Esophagus squamous epithelium (tissue), 5 donors: ENCODE data around the gene SF3A2. TPM values are rescaled to one million over a fixed set of nuclear protein-coding genes. Genes with fewer than 3 reads are reported as not detected.
A peak's percentile ranks its signal among the peaks of the same experiment; 100 is the strongest.
"Not testable (repeated sequence)": the region's sequence is repeated elsewhere in the genome, so short reads cannot be mapped to it uniquely, and the experiment has no call there.

ENCODE experiments used
- DNase-seq: peaks from one replicate; lab custom pipeline; 2025; lab: John Stamatoyannopoulos, UW
- H3K27ac ChIP-seq, 4 donors: fragments of 200-600 bp; sonication (generic); one replicate each; pipeline ENCODE4 v1.5.1; 2016 to 2019; ENCODE audit warnings: mild to moderate bottlenecking in 1 of 4
- H3K27me3 ChIP-seq, 4 donors: fragments of 200-600 bp; sonication (generic); 1 replicate in 3 of 4; 2 replicates in 1 of 4; pipeline versions ENCODE4 v1.5.1 to v1.6.0; 2017 to 2021; ENCODE audit warnings: antibody characterized with exemption in 1 of 4
- H3K36me3 ChIP-seq, 3 donors: fragments of 200-600 bp; sonication (generic); one replicate each; pipeline ENCODE4 v1.5.1; 2016 to 2019
- H3K4me1 ChIP-seq, 3 donors: fragments of 200-600 bp; sonication (generic); one replicate each; pipeline ENCODE4 v1.5.1; 2017 to 2019
- H3K4me3 ChIP-seq, 4 donors: fragments of 200-600 bp; sonication (generic); 1 replicate in 3 of 4; 2 replicates in 1 of 4; pipeline ENCODE4 v1.5.1; 2016 to 2019; ENCODE audit warnings: mild to moderate bottlenecking in 2 of 4, moderate library complexity in 1 of 4
- H3K9me3 ChIP-seq, 3 donors: fragments of 200-600 bp; sonication (generic); one replicate each; pipeline ENCODE4 v1.5.1; 2016 to 2019
- POLR2A ChIP-seq, 4 donors: fragments of 450-650 bp; IDR thresholded peaks; one replicate each; pipeline ENCODE4 v1.6.1; 2017; ENCODE audit warnings: antibody characterized with exemption in 4 of 4, mild to moderate bottlenecking in 4 of 4, moderate library complexity in 3 of 4
- WGBS, 2 donors: methylation state at CpG; one replicate each; pipeline ENCODE4 v1.1.5; 2018; 5-methylcytosine and 5-hydroxymethylcytosine counted together
- intact Hi-C: fragments of 100-400 bp; cut with DNase I; formaldehyde crosslinking; loops from one replicate; pipeline ENCODE4 v1.15.0; 2022
- total RNA-seq, 4 donors: library from RNA; depleted of rRNA; stranded (reverse); fragments of >200 nt; gene quantifications; one replicate each; pipeline ENCODE4 v1.1.0, GENCODE V29; 2016
- TF ChIP-seq, protein P1 (sequence below), 6 experiments: fragments of 450-650 bp in 4 of 6; fragments of 200-600 bp in 2 of 6; sonication (generic) in 2 of 6; IDR thresholded peaks; one replicate each; pipeline ENCODE4 v1.5.1; 2016 to 2019; ENCODE audit warnings: antibody characterized with exemption in 6 of 6, mild to moderate bottlenecking in 4 of 6, moderate library complexity in 4 of 6
- donor health status: DM: yes; HTN: yes; CAD: no.

SF3A2 gene
- total RNA-seq, 4 donors from 2014 or later, result 19.3 to 39.7 (median 31.3) TPM

DNA sequence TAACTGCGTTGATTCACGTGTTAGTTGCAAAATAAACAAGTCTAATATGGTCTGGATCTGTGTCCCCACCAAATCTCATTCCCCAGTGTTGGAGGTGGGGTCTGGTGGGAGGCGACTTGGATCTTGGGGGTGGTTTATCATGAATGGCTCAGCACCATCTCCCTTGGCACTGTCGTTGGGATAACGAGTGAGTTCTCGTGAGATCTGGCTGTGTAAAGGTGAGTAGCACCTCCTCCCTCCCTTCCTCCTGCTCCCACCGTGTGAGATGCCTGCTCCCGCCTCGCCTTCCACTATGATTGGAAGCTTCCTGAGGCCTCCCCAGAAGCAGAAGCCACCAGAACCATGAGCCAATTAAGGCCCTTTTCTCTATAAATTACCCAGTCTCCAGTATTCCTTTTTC, 40.5 kb downstream of the SF3A2 start:
- H3K27ac ChIP-seq, result no peak overlapping the region
- no peak for DNase-seq
- H3K4me3 ChIP-seq, result no peak overlapping the region
- H3K9me3 ChIP-seq, result no peaks in the 10 kb centered on the region
- no peak for TF ChIP-seq POLR2A (IDR thresholded peaks at IDR 0.05)
- TF ChIP-seq, protein P1, sequence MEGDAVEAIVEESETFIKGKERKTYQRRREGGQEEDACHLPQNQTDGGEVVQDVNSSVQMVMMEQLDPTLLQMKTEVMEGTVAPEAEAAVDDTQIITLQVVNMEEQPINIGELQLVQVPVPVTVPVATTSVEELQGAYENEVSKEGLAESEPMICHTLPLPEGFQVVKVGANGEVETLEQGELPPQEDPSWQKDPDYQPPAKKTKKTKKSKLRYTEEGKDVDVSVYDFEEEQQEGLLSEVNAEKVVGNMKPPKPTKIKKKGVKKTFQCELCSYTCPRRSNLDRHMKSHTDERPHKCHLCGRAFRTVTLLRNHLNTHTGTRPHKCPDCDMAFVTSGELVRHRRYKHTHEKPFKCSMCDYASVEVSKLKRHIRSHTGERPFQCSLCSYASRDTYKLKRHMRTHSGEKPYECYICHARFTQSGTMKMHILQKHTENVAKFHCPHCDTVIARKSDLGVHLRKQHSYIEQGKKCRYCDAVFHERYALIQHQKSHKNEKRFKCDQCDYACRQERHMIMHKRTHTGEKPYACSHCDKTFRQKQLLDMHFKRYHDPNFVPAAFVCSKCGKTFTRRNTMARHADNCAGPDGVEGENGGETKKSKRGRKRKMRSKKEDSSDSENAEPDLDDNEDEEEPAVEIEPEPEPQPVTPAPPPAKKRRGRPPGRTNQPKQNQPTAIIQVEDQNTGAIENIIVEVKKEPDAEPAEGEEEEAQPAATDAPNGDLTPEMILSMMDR (IDR thresholded peaks at IDR 0.05), result no peak
- peaks cover 39 to 53% (median 43%) of the 10 kb centered on the region in 3 donors for H3K4me1 ChIP-seq
- intact Hi-C loops, result no loop called here
- H3K36me3 ChIP-seq, result peaks cover 8 to 38% (median 9%) of the 10 kb centered on the region in 3 donors
- 71 to 79% methylated on average over 9 of the region's 9 CpGs for WGBS, 2 donors
- peaks cover 0 to 6% (median 0%) of the 10 kb centered on the region in 4 donors for H3K27me3 ChIP-seq

DNA sequence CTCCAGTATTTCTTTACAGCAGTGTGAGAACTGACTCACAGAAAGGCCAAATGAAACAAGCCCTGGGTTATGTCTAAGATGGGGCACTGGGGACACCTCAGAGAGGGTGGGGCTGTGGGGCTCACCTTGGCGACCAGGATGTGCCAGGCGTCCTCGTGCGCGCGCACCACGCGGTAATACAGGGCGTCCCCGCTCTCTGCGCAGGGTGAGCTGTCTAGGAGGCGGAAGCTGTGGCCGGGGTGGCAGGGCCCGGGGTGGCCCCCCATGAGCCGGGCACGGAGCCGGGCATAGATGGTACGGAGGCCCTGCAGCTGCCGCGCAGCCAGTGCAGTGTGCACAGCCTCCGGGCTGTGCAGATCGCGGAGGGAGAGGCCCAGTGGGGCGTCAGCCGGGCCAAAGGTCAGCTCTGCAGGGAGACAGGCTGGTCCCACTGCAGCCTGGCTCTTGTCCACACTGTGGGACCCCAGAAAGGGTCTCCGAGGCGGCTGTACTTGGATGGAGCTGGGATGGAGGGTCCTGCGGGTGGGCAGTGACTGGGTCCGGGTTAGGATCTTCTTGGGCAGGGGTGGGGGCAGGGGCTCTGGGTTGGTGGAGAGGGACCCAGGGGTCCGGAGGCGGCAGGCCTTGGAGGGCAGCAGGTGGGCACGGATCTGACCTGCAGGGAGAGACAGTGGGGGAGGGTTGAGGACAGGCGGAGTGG, 42.0 kb downstream of the SF3A2 start:
- intact Hi-C loops, result no loop called here

DNA sequence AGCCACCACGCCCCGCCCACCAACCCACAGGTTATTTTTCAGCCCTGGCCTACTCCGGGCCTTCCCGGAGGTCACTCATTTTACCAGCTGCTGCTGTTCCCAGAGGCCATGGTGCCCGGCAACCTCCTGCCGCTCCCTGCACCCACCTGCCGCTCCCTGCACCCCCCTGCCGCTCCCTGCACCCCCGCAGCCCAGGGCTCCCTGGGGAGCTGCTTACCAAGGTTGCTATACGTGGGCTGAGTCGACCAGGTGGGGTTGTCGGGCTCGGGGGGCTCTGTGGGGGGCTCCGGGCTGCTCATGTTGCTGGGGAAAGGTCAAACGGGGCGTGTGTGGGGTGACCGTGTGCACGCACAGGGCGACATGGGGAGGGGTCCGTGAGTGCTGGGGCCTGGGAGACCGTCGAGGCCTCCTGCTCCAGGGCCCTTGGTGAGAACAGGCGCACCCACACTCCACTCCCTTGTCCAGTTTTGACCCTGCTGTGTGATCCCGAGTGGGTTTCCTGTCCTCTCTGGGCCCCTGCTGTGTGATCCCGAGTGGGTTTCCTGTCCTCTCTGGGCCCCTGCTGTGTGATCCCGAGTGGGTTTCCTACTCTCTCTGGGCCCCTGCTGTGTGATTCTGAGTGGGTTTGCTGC, 44.1 kb downstream of the SF3A2 start:
- Histone ChIP-seq H3K4me3 (no peak overlapping the region), H3K9me3 (no peaks in the 10 kb centered on the region), H3K27me3 (peaks cover 0 to 20% (median 0%) of the 10 kb centered on the region in 4 donors), H3K36me3 (peaks cover 0 to 10% (median 0%) of the 10 kb centered on the region in 3 donors), H3K4me1 (peaks cover 7 to 26% (median 17%) of the 10 kb centered on the region in 3 donors), H3K27ac (no peak overlapping the region)
- no peak for DNase-seq
- intact Hi-C loops, result loop anchor here (10.0 kb wide), 2 partner anchors 114 to 344 kb away; no protein-coding TSS in a partner anchor
- WGBS, 2 donors, result 49 to 73% methylated on average over 11 to 12 of the region's 26 CpGs
- TF ChIP-seq, protein P1 (IDR thresholded peaks at IDR 0.05), result no peak
- TF ChIP-seq POLR2A (IDR thresholded peaks at IDR 0.05), result no peak

More for the DNA sequence above, 42.0 kb downstream of the SF3A2 start:
- 80% methylated on average over 15 of the region's 33 CpGs; no CpG with 5 or more reads in 1 of the 2 donors for WGBS, 2 donors
- DNase-seq, result no peak
- no peaks in the 10 kb centered on the region for H3K9me3 ChIP-seq
- H3K36me3 ChIP-seq, result peaks cover 0 to 23% (median 0%) of the 10 kb centered on the region in 3 donors
- peaks cover 0 to 18% (median 0%) of the 10 kb centered on the region in 4 donors for H3K27me3 ChIP-seq
- no peak for TF ChIP-seq POLR2A (IDR thresholded peaks at IDR 0.05)
- TF ChIP-seq, protein P1 (IDR thresholded peaks at IDR 0.05), result no peak
- no peak overlapping the region for H3K4me3 ChIP-seq
- H3K4me1 ChIP-seq, result peaks cover 25 to 48% (median 33%) of the 10 kb centered on the region in 3 donors
- H3K27ac ChIP-seq, result no peak overlapping the region

DNA sequence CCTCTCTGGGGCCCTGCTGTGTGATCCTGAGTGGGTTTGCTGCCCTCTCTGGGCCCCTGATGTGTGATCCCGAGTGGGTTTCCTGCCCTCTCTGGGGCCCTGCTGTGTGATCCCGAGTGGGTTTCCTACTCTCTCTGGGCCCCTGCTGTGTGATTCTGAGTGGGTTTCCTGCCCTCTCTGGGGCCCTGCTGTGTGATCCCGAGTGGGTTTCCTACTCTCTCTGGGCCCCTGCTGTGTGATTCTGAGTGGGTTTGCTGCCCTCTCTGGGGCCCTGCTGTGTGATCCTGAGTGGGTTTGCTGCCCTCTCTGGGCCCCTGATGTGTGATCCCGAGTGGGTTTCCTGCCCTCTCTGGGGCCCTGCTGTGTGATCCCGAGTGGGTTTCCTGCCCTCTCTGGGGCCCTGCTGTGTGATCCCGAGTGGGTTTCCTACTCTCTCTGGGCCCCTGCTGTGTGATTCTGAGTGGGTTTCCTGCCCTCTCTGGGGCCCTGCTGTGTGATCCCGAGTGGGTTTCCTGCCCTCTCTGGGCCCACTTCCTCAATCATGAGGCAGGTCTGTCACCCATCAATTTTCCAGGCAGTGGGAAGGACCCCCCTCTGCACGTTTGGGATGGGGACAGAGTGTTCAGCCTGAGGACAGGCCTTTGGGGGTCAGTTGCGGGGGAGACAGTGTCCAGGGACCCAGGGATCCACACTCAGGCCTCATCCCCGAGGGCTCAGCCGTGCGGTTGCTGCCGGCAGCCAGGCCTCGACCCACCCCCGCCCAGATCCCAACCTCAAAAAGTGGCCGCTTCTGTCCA, 44.8 kb downstream of the SF3A2 start:
- Histone ChIP-seq H3K4me1 (peaks cover 0 to 19% (median 13%) of the 10 kb centered on the region in 3 donors), H3K4me3 (peak overlapping the region in 3 of 4 donors; percentile 37 to 61 (median 39)), H3K27ac (peak overlapping the region; percentile 12 to 62 (median 38)), H3K27me3 (peaks cover 0 to 28% (median 0%) of the 10 kb centered on the region in 4 donors)
- WGBS, 2 donors, result 17% methylated on average over 1 of the region's 16 CpGs; no CpG with 5 or more reads in 1 of the 2 donors
- H3K9me3 ChIP-seq, H3K36me3 ChIP-seq, DNase-seq: not testable (repeated sequence)
- intact Hi-C loops, result loop anchor here (10.0 kb wide), 2 partner anchors 113 to 343 kb away; no protein-coding TSS in a partner anchor
